K562 (cell line): ENCODE results near the gene ATF5. TPM values are rescaled to one million over a fixed set of nuclear protein-coding genes. Genes with fewer than 3 reads are reported as not detected.

Experiments used
- ATAC-seq: fragments of 200-7000 bp; cut with Tn5 transposase; 3 replicates; pipeline ENCODE4 v1.9.1; 2020; ENCODE audit warnings: moderate library complexity
- BruUV-seq: library from RNA; stranded (reverse); fragments of 400-500 nt; replicated peaks from 2 replicates; lab custom pipeline; 2021; lab: Mats Ljungman, UMichigan
- CTCF ChIA-PET: fragments of 300-600 bp; formaldehyde crosslinking; extraction: SDS; loops from one replicate; lab custom pipeline; 2021; ENCODE audit warnings: low intra/inter-chr PET ratio; lab: Yijun Ruan, JAX
- POLR2A ChIA-PET: fragments of 300-600, 350-650 bp; sonication (Branson Sonifier 250); formaldehyde crosslinking; extraction: SDS; loops from one replicate; lab custom pipeline; 2021; ENCODE audit warnings: antibody characterized with exemption, inconsistent platforms; lab: Yijun Ruan, JAX
- DNase-seq, 4 experiments: peaks; one replicate each; pipeline versions ENCODE4 v3.0.0 to v3.0.0-alpha.2; 2011 to 2018; ENCODE audit warnings: low spot score in 3 of 4, mixed read lengths in 3 of 4; ENCODE audit errors: extremely low read depth in 1 of 4
- FAIRE-seq: peaks from 2 replicates; lab custom pipeline; 2011; peaks lifted over from hg19 to GRCh38; lab: Jason Lieb, UNC
- H2AFZ ChIP-seq: 2 replicates; pipeline ENCODE4 v1.6.0; 2011; ENCODE audit warnings: low read depth, low read length, control low read depth, inconsistent platforms
- H3K27ac ChIP-seq: fragments of 200-600 bp; 3 replicates; pipeline ENCODE4 v1.8.0; 2011; ENCODE audit warnings: low read depth, mild to moderate bottlenecking, control low read depth, inconsistent platforms, low read length, moderate library complexity, mixed read lengths; ENCODE audit errors: extremely low read depth
- H3K27me3 ChIP-seq, 2 experiments: fragments of 300-600 bp in 1 of 2; 2 replicates in 1 of 2; 3 replicates in 1 of 2; pipeline versions ENCODE4 v1.6.0 to v1.8.0; 2011; ENCODE audit warnings: inconsistent platforms in 2 of 2, low read length in 2 of 2, mild to moderate bottlenecking in 1 of 2, mixed read lengths in 1 of 2, moderate library complexity in 1 of 2; ENCODE audit not compliant: control insufficient read depth in 2 of 2, insufficient read depth in 2 of 2
- H3K36me3 ChIP-seq: fragments of 300-600 bp; 3 replicates; pipeline ENCODE4 v1.8.0; 2011; ENCODE audit warnings: mild to moderate bottlenecking, low read length, inconsistent platforms; ENCODE audit not compliant: control insufficient read depth, insufficient read depth
- H3K4me1 ChIP-seq, 2 experiments: fragments of 200-600 bp in 1 of 2; replicated peaks in 1 of 2; 2 replicates in 1 of 2; 3 replicates in 1 of 2; pipeline versions ENCODE4 v1.5.1 to v1.8.0; 2011; ENCODE audit warnings: inconsistent platforms in 2 of 2, low read length in 2 of 2, mild to moderate bottlenecking in 1 of 2, mixed read lengths in 1 of 2, moderate library complexity in 1 of 2; ENCODE audit not compliant: control insufficient read depth in 2 of 2, insufficient read depth in 2 of 2
- H3K4me2 ChIP-seq: 2 replicates; pipeline ENCODE4 v1.6.1; 2011; ENCODE audit warnings: low read length, control low read depth, inconsistent platforms, mixed read lengths; ENCODE audit not compliant: insufficient read depth
- H3K4me3 ChIP-seq: fragments of 200-600 bp; sonication (generic), shearing (Covaris generic); 2 replicates; pipeline ENCODE4 v1.5.1; 2016; ENCODE audit warnings: control low read depth, inconsistent platforms
- H3K79me2 ChIP-seq: fragments of 200-600 bp; 3 replicates; pipeline ENCODE4 v1.8.0; 2011; ENCODE audit warnings: low read length, inconsistent platforms; ENCODE audit not compliant: control insufficient read depth, insufficient read depth
- H3K9ac ChIP-seq, 2 experiments: 2 replicates each; pipeline versions ENCODE4 v1.6.0 to v1.6.1; 2011; ENCODE audit warnings: low read depth in 2 of 2, low read length in 2 of 2, control low read depth in 1 of 2, inconsistent platforms in 1 of 2, mild to moderate bottlenecking in 1 of 2, mixed read lengths in 1 of 2; ENCODE audit not compliant: insufficient read depth in 1 of 2
- H3K9me1 ChIP-seq: one replicate; pipeline ENCODE4 v1.6.0; 2011; ENCODE audit warnings: inconsistent platforms, mild to moderate bottlenecking, low read length, moderate library complexity; ENCODE audit not compliant: control insufficient read depth, insufficient read depth
- H3K9me3 ChIP-seq: replicated peaks from 2 replicates; pipeline ENCODE4 v1.5.1; 2011; ENCODE audit warnings: low read depth, low read length, inconsistent platforms; ENCODE audit not compliant: control insufficient read depth, insufficient read depth
- H4K20me1 ChIP-seq: replicated peaks from 2 replicates; pipeline ENCODE4 v1.6.1; 2011; ENCODE audit warnings: low read length, inconsistent platforms, mixed read lengths; ENCODE audit not compliant: control insufficient read depth, insufficient read depth
- ATF7 ChIP-seq: fragments of 450-650 bp; IDR thresholded peaks from 2 replicates; pipeline ENCODE4 v1.7.1; 2014; ENCODE audit warnings: mild to moderate bottlenecking, moderate library complexity
- DIDO1 ChIP-seq: fragments of 450-650 bp; IDR thresholded peaks from 2 replicates; pipeline ENCODE4 v1.6.1; 2016; ENCODE audit warnings: low read depth, missing biosample characterization, missing genetic modification characterization
- ESRRA ChIP-seq: fragments of 450-650 bp; IDR thresholded peaks from 2 replicates; pipeline ENCODE4 v1.6.1; 2014; ENCODE audit warnings: low read depth, mild to moderate bottlenecking, moderate library complexity, borderline replicate concordance
- GABPB2 ChIP-seq: fragments of 250-450 bp; sonication (Bioruptor Pico); conservative IDR thresholded peaks from 2 replicates; pipeline ENCODE4 v1.5.1; 2021; ENCODE audit warnings: mild to moderate bottlenecking
- HDGF ChIP-seq: fragments of 450-650 bp; IDR thresholded peaks from 2 replicates; pipeline ENCODE4 v1.6.1; 2016
- HOMEZ ChIP-seq: fragments of 250-450 bp; sonication (Bioruptor Pico); IDR thresholded peaks from 2 replicates; pipeline ENCODE4 v1.4.0; 2020; ENCODE audit warnings: mild to moderate bottlenecking, moderate library complexity
- MAFG ChIP-seq: fragments of 450-650 bp; conservative IDR thresholded peaks from 2 replicates; pipeline ENCODE4 v1.6.1; 2016; ENCODE audit warnings: missing genetic modification characterization, missing compliant biosample characterization
- MTA1 ChIP-seq: fragments of 450-650 bp; IDR thresholded peaks from 2 replicates; pipeline ENCODE4 v1.6.1; 2017; ENCODE audit warnings: borderline replicate concordance
- SIN3A ChIP-seq, 2 experiments: fragments of 150-350 bp in 1 of 2; IDR thresholded peaks; 2 replicates each; pipeline ENCODE4 v1.6.1; 2011 to 2016; ENCODE audit warnings: borderline replicate concordance in 2 of 2, low read depth in 2 of 2, low read length in 2 of 2, mild to moderate bottlenecking in 2 of 2, moderate library complexity in 2 of 2; ENCODE audit not compliant: control insufficient read depth in 1 of 2
- THRAP3 ChIP-seq: fragments of 450-650 bp; IDR thresholded peaks from 2 replicates; pipeline ENCODE4 v1.6.1; 2016; ENCODE audit warnings: mild to moderate bottlenecking, inconsistent platforms, borderline replicate concordance
- TRIM28 ChIP-seq: fragments of 450-650 bp; IDR thresholded peaks from 2 replicates; pipeline ENCODE4 v1.6.1; 2017
- YBX1 ChIP-seq: fragments of 450-650 bp; IDR thresholded peaks from 2 replicates; pipeline ENCODE4 v1.7.1; 2016; ENCODE audit warnings: mild to moderate bottlenecking
- ZNF121 ChIP-seq: sonication (generic); formaldehyde crosslinking; conservative IDR thresholded peaks from 2 replicates; pipeline ENCODE4 v1.8.0; 2022; ENCODE audit warnings: missing genetic modification reagents
- ZNF395 ChIP-seq: fragments of 200-800 bp; sonication (Bioruptor generic); IDR thresholded peaks from 2 replicates; pipeline ENCODE4 v1.6.1; 2017; ENCODE audit warnings: missing genetic modification characterization, missing compliant biosample characterization
- ZNF609 ChIP-seq: sonication (generic); formaldehyde crosslinking; IDR thresholded peaks from 2 replicates; pipeline ENCODE4 v1.8.1; 2023; ENCODE audit warnings: missing genetic modification reagents, mild to moderate bottlenecking, borderline replicate concordance
- WGBS: fragments of 100-300 bp; shearing (Covaris generic); methylation state at CpG from one replicate; pipeline ENCODE4 v1.1.6; 2016; ENCODE audit warnings: low coverage, mixed read lengths; ENCODE audit not compliant: insufficient coverage; ENCODE audit errors: missing lambda C conversion rate; 5-methylcytosine and 5-hydroxymethylcytosine counted together
- in situ Hi-C: fragments of 300-500 bp; cut with MboI; formaldehyde crosslinking; loops from 4 replicates; pipeline ENCODE4 v1.15.0; 2018; ENCODE audit warnings: inconsistent platforms, mixed read lengths
- intact Hi-C: fragments of 100-400 bp; cut with micrococcal nuclease; formaldehyde crosslinking; loops from 2 replicates; pipeline ENCODE4 v1.14.2; 2022
- polyA plus RNA-seq, 8 experiments: library from polyadenylated mRNA; depleted of rRNA in 4 of 8; stranded (reverse) in 5 of 8; unstranded in 3 of 8; fragments of >200 nt; fragmentation: Nextera tagmentation in 2 of 8; fragmentation: Illumina TruSeq in 1 of 8; extraction: Ambion mirVana in 2 of 8; extraction: Trizol in 1 of 8; gene quantifications; 2 replicates each; pipeline versions ENCODE4 v1.2.1 to v1.2.3, GENCODE V29; 2011 to 2014; ENCODE audit warnings: inconsistent platforms in 1 of 8, missing spikeins in 1 of 8
- total RNA-seq, 7 experiments: library from RNA; depleted of rRNA in 6 of 7; stranded (reverse); fragments of >200 nt in 6 of 7; fragmentation: Illumina TruSeq in 2 of 7; extraction: Trizol in 2 of 7; gene quantifications; 2 replicates each; pipeline versions ENCODE4 v1.2.1 to v1.2.3, GENCODE V29; 2011 to 2021; ENCODE audit warnings: low replicate concordance in 1 of 7

The ATF5 gene
- total and polyA plus RNA-seq, 9 of the 15 experiments (the other 6 are each of a cell fraction or from before 2014, with no cell fraction given), result 3.0 to 57.6 (median 11.1) TPM

GRCh38 chr19:49972841-49973240 is 43.8 kb downstream of the ATF5 start:
- no peak overlapping the region for H3K9ac ChIP-seq
- H2AFZ ChIP-seq, result no peak overlapping the region
- CTCF ChIA-PET, result no interaction called here
- DNase-seq (no peak), ATAC-seq (no peak), FAIRE-seq (no peak)
- in situ Hi-C loops (no loop called here), intact Hi-C loops (no loop called here)
- TF ChIP-seq MTA1, result no peak
- no peak for TF ChIP-seq ZNF395 (CRISPR knock-in tag)
- TF ChIP-seq YBX1, result no peak
- TF ChIP-seq HOMEZ (CRISPR knock-in tag), result no peak
- TF ChIP-seq ZNF609 (CRISPR knock-in tag), result no peak
- TF ChIP-seq ESRRA, result no peak
- no peak for TF ChIP-seq HDGF
- TF ChIP-seq GABPB2 (CRISPR knock-in tag), result no peak
- no peak for TF ChIP-seq SIN3A (IDR thresholded peaks at IDR 0.05; ENCODE audit: borderline replicate concordance in 2 of 2, control insufficient read depth in 1 of 2, low read depth in 2 of 2, low read length in 2 of 2)
- no peak for TF ChIP-seq THRAP3
- TF ChIP-seq MAFG (tag), result no peak
- TF ChIP-seq TRIM28, result no peak
- no peak for TF ChIP-seq ATF7
- TF ChIP-seq ZNF121 (CRISPR knock-in tag), result no peak
- no peak for TF ChIP-seq DIDO1 (tag)
- no peaks in the 10 kb centered on the region; the same call in 2 of the 3 replicates for H3K36me3 ChIP-seq
- no peaks in the 10 kb centered on the region for H3K79me2 ChIP-seq
- no peak overlapping the region for H3K4me2 ChIP-seq
- no peaks in the 10 kb centered on the region for H3K9me3 ChIP-seq
- POLR2A ChIA-PET, result no interaction called here
- H3K9me1 ChIP-seq, result peaks cover 5% of the 10 kb centered on the region
- H3K27ac ChIP-seq, result no peak overlapping the region
- H3K4me1 ChIP-seq, result peaks cover 0 to 18% of the 10 kb centered on the region in 2 experiments; a peak in 3 of 5 replicates
- 19% methylated on average over 5 of the region's 6 CpGs for whole genome bisulfite sequencing
- H3K4me3 ChIP-seq, result no peak overlapping the region
- peaks cover 5% of the 10 kb centered on the region; the same call in 1 of the 2 replicates for H4K20me1 ChIP-seq
- peaks cover 4 to 12% of the 10 kb centered on the region in 2 experiments; a peak in 3 of 5 replicates for H3K27me3 ChIP-seq
- BruUV-seq, result no TSS peak
